CD4-positive, alpha-beta T cell treated with Interleukin-6 for 4 hours (primary cell): ENCODE data around the gene LAPTM4A.
"Not testable (repeated sequence)": the region's sequence is repeated elsewhere in the genome, so short reads cannot be mapped to it uniquely, and the experiment has no call there.

Experiments used
- DNase-seq: peaks from one replicate; pipeline ENCODE4 v3.0.0-alpha.2; 2020; ENCODE audit warnings: mixed read lengths

LAPTM4A gene

DNA sequence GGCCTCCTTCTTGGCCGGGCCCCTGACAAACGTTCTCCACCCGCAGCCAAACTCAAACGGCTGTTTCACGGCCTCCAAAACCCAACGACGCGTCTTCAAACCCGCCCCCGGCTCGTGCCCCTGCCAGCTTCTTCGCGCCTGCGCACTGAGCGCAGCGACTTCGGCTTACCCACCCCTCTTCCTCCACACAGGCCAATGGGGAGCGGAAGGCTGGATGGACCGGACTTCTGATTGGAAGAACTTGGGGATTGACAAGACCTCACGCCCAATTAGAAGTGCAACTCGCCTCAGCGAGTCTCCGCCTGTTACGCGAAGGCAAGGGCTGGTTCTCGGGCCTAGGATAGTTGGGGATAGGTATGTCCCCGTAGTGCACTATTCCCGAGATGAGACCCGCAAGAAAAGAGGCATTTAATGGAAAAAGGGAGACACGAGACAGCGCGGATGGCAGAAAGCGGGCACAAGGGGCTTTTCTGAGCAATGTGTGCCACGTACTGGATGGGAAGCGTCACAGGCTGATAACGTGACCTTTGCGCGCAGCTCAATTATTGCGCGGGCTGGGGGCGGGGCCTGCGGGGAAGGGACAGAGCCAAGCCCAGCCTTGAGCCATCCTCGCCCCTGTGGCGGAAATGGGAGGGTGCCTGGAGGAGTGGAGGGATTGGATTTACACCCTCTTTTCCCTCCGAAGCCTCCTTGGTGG lies at the start of gene LAPTM4A:
TSS of gene LAPTM4A (minus strand) at position 97 of the 697 bp plus-strand sequence. CDS start 108 bp downstream, outside the sequence.
- peak; percentile 97 for DNase-seq

DNA sequence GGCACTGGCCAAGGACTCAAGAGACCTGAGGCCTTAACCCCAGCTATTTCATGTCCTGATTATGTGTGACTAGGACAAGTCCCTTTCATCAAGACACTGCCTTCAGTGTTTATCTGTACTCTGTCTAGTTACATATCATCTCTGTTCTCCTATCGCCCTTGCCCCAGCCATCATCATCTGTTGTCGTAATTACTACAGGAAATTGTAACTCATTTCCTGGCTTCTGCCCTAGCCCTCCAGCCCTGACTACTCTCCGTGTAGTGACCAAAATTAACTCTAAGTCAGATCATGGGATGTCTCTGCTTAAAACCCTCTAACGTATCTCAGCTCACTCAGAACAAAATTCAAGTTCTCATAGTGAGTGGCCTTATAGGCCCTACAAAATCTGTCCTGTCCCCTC lies 49.3 kb upstream of the LAPTM4A start:
- DNase-seq: no peak

DNA sequence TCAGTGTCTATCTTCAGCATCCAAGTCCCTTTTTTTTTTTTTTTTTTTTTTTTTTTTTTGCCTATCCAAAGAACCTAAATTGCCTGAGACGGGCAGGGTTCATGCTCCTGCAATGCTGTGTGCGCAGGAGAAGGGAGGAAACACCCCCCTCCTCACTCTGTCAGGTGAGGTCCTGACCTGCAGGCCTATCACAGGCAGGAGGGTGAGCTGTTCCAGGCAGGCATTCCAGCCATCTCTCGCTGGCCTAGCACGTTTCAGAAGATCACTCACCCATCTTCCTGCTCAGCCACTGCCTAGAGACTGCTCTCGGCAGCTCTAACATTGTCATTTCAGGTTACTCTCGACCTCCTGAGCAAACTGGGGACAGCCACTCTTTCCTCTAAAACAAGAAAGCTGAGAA lies 48.4 kb upstream of the LAPTM4A start:
- DNase-seq: no peak

DNA sequence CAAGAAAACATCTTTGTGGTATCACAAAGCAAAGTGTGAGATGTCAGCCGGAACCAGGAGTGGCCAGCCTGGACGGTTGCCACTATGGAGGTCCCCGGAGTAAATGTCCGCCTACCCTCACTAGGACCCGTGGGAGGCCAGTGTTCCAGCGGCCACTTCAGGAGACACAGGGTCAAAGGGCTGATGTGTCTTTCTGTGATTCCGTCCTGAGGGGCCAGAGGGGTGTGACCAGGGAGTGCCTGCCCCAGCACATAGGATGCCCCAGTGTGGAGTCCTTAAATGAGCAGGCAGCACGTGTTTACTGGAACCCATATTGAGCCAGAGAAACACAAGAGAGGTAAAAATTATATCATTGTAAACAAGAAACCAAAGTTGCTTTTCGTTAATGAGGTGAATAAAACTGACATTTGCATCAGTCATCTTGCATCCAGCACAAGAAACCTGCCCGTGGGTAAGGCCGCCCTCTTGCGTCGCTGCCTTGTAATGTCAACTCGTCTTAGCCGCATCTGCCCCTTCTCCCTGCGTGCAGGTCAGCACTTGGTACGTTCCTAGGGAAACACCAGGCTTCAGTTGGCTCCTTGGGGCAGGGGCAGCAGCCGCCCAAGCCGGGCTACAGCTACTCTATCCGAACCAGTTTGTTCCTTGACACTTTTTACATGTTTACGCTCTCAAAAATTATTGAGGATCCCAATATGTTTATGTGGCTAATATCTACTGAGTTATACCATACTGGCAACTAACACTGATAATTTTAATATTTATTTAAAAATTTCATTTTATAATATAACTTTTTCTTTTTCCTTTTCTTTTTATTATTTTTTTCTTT lies 46.7 kb upstream of the LAPTM4A start:
- DNase-seq: peak; percentile 78

DNA sequence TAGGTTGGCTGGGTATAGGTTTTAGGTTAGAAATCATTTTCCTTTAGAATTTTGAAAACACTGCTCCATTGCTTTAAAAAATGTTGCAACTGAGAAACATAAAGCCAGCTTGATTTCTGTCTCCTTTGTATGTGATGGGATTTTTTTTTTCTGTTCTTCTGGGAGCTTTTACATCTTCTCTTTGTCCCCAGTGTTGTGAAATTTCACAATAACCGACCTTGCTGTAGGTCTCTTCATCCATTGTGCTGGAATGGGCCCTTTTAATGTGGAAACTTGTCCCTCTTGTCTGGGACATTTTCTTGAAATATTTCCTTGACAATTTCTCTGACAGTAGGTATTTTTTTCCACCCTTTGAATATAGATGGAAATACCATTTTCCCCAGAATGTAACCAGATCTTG lies 44.0 kb upstream of the LAPTM4A start:
- DNase-seq: no peak

DNA sequence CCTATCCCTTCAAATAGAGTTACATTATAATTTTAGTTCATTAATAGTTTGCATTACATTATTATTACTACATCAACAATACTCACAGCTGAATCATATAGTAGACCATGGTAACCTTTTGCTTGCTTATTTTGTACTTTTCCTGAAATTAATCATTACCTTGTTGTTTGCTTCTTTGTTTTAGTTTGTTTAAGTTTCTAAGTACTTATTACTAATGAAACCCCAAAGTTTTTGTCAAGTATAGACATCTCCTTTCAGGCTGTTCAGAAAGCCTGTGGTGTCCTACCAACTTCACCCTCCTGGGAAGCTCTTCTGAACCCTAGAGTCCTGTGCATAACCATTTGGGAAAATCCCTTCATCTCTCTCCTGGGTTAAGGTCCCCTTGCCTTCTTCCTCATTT lies 43.5 kb upstream of the LAPTM4A start:
- DNase-seq: no peak

DNA sequence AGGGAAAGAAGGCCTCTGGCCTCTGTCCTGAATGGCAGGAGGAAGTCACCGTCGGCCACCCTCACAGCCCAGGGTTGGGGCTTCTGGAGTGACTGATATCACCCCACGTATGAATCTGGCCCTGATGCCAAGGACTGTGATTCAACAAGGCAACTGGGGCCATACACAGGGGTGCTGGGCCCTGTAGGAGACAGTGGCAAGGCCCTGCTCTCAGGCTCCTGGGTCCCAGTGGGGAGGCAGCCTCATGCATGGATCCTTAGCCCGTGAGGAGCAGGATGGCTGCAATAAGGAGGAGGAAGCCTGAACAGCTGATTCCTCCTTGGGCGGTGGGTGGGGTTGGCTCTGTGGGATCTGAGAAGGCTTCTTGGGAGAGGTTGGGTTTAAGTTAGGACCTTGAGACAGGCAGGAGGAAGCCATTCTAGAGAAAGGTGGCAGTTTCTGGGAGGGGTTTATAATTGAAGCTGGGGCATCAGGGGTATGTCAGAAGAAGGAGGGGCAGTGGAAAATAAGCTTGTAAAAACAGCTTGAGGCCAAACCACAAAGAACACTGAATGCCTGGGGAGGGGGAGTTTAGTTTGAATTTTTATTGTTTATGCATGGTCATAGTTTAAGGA lies 42.8 kb upstream of the LAPTM4A start:
- DNase-seq: no peak

DNA sequence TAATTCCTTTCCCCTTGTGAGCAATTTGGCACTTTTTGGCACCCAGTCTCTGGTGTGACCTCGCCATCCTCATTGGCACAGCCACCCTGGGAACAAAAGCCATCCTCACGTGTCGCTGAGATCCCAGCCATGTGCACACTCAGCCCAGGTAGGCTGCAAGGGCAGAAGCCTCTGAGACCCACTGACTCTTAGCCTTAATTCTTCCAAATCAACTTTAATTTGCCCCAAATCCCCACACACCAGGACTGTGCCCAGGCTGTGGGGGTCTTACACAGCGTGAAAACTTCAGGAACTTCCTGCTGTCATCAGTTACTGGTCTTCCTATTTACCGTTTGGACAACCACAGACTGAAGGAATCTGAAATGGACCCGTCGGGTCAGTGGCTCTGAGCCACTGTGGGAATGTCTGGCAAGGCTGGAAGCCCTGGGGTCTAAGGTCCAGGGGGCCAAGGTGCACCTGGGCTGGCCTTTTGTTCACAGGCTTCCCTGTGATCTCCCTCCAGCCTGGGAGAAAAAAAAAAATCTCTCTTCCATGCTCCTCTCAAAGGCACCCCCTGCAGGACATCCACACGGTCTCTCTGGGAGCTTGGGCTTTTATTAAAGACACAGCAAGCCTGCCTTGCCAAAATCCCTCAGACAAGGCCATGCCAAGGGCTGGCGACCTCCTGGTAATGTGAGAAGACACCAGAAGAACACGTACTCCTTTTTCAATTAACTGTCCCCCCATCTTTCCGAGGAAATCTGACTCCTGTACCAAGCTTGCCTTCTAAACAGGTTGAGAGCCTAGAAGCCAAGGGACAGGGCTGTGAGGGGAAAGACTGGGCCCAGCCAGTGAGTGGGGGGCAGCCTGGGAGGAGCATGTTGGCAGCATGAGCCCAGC lies 42.1 kb upstream of the LAPTM4A start:
- peak; percentile 5 for DNase-seq

DNA sequence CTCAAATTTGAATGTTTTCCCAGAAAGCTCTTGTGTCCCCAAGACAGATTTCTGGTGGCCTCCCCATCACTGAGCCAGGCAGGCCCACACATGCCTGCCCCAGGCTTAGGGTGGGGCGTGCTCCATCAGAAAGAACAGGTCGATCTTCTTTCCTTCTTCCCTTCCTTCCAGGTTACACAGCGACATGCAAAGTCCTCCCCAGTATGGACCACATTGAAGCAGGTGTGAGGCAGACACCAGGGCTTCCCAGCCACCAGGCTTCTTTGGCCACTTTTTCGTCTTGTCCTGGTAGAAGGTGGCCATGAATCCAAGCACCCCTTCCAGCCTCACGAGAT lies 41.4 kb upstream of the LAPTM4A start:
- no peak for DNase-seq

DNA sequence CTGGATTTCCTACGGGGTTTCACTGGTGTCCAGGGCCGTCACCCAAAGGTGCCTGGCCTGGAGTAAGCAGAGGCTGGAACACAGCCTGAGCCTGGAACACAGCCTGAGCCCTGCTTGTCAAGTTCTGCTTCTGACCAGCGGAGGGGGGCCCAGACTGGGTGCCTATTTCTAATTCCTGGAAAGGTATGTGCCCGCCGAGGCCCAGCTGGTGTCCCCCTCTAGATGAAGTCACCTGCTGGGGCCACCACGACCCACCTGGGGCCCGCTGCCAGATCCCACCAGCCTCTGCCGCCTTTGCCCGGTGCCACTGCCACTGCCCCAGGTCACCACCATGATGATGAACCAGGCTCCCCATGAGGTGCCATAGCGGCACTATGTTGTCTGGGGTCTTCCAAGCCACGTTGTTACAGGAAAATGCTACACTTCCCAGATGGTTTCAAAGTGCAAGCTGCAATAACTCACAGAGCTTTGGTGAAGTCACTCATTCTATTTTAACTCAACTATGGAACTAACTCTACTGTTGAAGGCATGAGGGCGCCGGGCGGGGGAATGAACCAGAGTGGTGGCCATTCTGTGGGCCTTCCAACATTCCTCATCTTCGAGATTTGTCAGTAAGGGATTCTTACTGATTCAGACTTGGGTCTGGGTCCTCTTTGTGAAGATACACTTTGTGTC lies 40.9 kb upstream of the LAPTM4A start:
- DNase-seq: no peak

DNA sequence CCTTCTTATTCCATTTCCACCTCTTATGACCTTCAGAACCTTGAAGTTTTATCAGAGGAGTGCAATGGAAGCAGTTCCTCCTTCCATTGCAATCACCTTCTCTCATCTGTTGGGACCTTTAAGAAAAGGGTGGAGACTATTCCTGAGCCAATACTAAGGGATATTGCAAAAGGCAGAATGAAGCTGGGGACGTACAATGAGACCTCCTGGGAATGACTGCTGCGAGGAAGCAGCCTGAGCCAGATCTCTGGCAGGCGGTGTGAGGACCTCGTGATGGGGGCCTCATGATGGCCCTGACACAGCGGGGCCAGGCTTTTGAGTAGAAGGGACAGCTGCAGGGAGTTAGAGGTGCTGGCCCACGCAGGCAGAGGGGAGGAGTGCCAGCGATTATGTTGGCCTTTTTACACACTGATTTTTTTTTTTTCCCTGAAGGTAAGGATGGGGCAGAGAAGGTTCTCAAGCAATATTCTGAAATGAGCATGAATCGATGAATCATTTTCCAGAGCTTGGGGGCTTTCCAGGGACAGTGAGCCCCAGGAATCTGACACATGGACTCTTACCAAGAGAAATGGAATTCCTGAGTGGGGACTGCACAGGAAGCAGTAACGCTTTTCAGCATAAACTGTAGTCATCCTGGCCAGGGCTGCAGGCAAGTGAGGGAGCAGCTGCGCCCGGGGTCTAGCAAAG lies 40.0 kb upstream of the LAPTM4A start:
- no peak for DNase-seq

DNA sequence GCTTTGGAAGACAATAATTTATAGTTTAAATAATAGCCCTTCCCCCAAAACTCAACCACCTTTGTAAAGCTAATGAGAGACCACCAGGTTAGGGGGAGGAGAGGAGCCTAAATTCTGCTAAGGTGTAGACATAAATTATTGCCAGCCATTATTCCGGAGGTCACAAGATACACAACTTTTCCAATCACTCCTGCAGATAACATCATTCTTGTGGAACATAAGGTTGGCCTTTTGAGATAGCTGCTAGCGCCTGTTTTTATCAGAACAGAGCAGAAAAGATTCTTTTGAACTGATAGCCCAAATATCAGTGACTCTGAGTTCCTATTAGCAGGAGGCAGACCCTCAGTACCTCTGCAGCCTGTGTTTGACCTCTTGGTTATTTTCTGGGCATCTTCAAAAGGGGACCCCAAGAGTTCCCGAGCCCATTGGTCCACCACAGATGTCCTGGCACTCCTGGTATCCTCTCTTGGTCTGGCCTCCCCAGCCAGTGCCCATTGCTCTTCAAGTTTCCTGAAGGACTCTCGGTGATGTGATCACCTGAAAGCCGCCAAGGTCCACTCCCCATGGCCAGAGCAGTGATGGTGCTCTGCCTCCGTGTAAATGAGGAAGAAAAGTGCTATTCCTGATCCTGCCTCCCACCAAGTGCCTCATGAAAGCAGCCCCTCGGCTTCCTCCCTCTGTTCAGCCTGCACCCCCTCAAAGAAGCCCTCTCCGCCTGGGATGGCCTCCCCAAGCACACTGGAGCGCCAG lies 38.5 kb upstream of the LAPTM4A start:
- no peak for DNase-seq

DNA sequence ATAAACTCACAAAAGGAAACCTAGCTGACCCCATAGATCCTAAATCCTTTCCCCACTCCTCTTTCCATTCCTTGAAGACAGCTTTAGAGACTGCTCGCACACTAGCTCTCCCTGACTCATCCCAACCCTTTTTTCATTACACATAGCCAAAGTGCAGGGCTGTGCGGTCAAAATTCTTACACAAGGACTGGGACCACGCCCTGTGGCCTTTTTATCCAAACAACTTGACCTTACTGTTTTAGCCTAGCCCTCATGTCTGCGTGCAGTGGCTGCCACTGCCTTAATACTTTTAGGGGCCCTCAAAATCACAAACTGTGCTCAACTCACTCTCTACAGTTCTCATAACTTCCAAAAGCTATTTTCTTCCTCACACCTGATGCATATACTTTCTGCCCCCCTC lies 34.5 kb upstream of the LAPTM4A start:
- DNase-seq: not testable (repeated sequence)

DNA sequence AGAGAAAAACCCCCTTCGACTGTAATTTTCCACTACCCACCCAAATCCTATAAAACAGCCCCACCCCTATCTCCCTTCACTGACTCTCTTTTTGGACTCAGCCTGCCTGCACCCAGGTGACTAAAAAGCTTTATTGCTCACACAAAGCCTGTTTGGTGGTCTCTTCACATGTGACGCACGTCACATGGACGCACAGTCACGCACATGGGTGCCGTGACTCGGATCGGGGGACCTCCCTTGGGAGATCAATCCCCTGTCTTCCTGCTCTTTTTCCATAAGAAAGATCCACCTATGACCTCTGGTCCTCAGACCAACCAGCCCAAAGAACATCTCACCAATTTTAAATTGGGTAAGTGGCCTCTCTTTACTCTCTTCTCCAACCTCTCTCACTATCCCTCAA lies 31.4 kb upstream of the LAPTM4A start:
- not testable (repeated sequence) for DNase-seq

DNA sequence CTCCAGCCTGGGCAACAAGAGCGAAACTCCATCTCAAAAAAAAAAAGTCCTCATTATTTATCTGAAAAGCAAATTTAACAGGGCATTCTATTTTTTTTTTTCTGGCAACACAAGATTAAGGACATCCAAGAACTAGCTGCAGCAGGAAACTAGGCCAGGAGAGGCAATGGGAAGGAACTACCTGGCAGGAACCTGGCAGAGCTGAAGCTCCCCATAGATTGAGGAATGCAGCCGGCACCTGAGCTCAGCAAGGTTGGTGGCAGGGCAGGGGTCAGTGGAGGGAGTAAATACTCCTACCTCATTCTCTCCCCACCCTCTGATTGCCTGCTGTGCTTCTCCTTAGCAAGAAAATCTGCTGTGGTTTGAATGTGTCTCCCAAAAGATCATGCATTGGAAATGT lies 30.4 kb upstream of the LAPTM4A start:
- no peak for DNase-seq

DNA sequence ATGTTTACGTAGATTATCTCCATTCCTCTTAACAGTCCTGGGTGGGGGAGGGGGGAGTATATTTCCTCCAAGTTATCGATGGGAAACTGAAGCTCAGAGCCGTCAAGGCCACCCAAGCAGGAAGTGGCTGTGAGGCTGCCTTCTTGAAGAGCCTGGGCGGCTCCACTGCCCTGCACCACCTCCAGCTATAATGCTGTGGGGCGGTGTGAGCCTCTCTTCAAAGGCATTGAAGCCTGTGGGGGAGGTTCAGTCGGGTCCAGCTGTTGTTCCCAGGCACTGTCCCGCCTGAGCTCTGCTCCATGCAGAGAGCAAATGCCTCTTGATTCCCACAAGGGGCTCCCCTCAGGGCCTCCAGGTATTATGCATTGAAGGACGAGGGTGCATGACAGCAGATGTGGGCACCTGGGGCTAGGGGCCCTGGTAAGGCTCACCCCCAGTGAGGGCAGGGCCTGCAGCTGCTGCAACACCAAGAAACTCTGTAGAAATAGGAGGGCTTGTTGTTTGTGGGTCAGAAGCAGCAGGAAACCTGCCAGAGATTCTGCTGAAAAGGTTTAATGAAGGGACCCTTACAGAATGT lies 29.5 kb upstream of the LAPTM4A start:
- no peak for DNase-seq

DNA sequence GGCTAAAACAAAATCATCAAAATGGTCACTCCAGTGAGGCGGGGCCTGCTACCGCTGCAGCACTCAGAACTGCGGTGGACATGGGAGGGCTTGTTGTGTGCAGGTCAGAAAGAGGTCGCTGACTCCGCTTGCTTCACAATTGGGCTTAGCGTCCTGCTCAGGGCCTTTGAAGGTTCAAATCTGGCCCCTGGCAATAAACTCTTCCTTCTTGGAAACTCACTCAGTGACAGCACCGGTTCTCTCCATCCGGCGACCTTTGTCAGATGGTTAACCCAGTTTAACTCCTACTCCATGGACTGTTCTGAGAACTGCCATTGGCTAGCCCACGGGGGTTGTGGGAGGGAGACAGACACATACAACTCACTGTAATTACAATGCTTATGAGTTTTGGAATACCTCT lies 29.0 kb upstream of the LAPTM4A start:
- DNase-seq: no peak

DNA sequence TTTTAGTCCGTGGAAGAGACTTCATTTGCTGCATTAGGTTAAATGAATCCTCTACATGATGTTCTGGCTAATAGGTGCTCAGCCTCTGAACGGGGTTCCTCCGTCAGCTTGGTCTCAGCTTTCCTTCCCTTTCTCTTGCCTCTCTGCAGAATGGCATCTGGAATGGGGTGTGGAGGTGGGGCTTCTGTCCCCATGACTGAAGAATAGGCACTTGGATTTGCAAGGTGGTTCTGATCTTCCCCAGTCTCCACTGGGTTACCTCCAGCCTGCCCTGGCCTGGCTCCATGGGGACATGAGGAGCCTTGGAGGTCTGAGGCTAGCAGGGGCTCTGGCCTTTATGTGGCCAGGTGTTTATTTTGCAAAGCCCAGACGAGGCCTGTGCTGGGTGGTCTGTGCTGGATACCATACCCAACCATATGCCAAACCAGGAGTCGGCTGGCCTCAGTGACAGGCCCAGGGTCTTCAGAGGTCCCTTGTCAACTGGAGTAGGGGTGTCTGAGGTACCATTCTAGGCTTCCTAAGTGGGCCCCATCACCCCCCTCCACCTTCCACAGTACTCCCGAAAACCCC lies 28.2 kb upstream of the LAPTM4A start:
- DNase-seq: no peak

DNA sequence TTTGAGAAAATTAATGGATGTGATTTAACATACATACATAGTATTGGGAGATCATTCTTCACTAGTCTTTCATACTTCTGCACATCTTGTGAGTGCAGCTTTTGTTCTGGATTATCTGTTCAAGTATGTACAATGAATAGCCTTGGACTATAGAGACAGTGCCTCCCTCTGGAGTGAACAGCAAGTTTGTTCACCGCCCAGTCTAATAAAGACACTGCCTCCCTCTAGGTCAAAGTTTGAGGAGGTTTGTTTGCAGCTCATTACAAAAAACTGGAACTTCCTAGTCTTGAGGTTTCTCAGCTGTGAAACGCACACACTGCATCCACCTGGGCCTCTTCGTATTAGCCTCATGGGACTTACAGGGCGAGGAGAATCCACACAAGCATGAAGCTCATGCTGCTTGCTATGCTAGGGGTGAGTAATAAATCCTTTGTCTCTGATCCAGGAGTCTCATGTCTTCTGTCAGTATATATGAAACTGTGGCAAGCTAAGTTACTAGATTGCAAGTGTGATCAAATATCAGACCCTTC lies 26.0 kb upstream of the LAPTM4A start:
- DNase-seq: no peak

DNA sequence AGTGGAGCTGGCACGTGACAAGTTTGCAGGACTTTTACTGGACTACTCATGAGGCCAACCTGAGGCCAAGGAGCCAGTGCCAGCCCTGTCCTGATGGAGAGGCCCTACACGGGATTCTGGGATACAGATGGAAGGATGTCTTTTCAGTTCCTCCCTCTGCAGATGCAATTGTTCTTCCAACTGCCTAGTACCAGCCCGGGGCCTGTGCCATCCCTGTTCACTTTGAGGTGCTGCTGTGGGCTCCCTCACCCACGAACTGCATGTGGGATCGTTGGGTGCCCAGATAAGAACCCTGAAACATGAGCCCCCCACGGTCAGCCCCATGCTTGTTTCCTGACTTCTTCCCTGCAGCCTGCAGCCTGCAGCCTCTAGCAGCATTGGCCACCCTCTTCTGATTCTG lies 25.3 kb upstream of the LAPTM4A start:
- DNase-seq: no peak
